Renal cortical epithelial cell (primary cell): ENCODE data around the gene CLEC12A. TPM values are rescaled to one million over a fixed set of nuclear protein-coding genes. Genes with fewer than 3 reads are reported as not detected.

Experiments used
- DNase-seq: peaks from one replicate; pipeline ENCODE4 v3.0.0-alpha.2; 2011; ENCODE audit warnings: low read depth
- total RNA-seq: library from RNA; depleted of rRNA; stranded (reverse); fragments of >200 nt; gene quantifications from 2 replicates; pipeline ENCODE4 v1.2.3, GENCODE V29; 2014

The CLEC12A gene
- total RNA-seq, 1 donor from 2014 or later = not detected

GRCh38 chr12:10033783-10034545, 62.8 kb downstream of the CLEC12A start:
- no peak for DNase-seq

Other genes starting within 250 kb of the CLEC12A start
- not detected in 2 replicates for gene CLECL1, start 238.3 kb upstream of the CLEC12A start, total RNA-seq
- gene CD69, start 210.5 kb upstream of the CLEC12A start, total RNA-seq = 0.25 and 1.2 TPM in 2 replicates
- gene KLRF1, start 143.9 kb upstream of the CLEC12A start, total RNA-seq = 0.15 and 1.4 TPM in 2 replicates
- gene CLEC2B, start 102.1 kb upstream of the CLEC12A start, total RNA-seq = 0.10 and 0.52 TPM in 2 replicates
- not detected in 2 replicates for gene KLRF2, start 89.9 kb upstream of the CLEC12A start, total RNA-seq
- gene CLEC2A, start 39.0 kb upstream of the CLEC12A start, total RNA-seq = not detected in 2 replicates
- not detected in 2 replicates for gene CLEC1B, start 27.7 kb downstream of the CLEC12A start, total RNA-seq
- gene CLEC12B, start 39.2 kb downstream of the CLEC12A start, total RNA-seq = not detected in 2 replicates
- not detected in 2 replicates for gene CLEC9A, start 59.3 kb downstream of the CLEC12A start, total RNA-seq
- not detected in 2 replicates for gene CLEC1A, start 127.6 kb downstream of the CLEC12A start, total RNA-seq
- gene CLEC7A, start 158.8 kb downstream of the CLEC12A start, total RNA-seq = 0.05 TPM in 1 of 2 replicates, not detected in the other
- gene OLR1, start 200.7 kb downstream of the CLEC12A start, total RNA-seq = 0.87 and 0.89 TPM in 2 replicates
- 2.3 and 6.9 TPM in 2 replicates for gene TMEM52B, start 207.6 kb downstream of the CLEC12A start, total RNA-seq
- gene GABARAPL1, start 241.5 kb downstream of the CLEC12A start, total RNA-seq = 75.2 and 256 TPM in 2 replicates